ENCODE measurements around the gene ELK1.

DNA sequence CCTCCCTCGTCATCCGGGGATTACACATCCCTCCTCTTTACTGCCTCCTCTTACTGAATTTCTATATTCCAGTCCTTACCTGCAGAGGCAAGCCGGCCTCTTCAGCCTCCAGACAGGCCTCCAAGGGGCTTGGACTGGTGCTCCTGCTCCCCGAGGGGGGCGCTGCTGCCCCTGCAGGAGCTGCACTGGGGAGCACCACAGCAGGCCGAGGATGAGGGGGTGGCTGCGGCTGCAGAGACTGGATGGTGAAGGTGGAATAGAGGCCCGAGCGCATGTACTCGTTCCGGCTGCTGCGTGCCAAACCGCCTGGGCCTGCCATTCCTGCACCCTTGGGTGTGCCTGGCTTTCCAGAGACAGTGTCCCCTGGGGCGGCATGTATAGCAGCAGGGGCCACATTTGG lies 11.5 kb downstream of the ELK1 start:
- TF ChIP-seq EZH2 (IDR thresholded peaks at IDR 0.05; ENCODE audit: borderline replicate concordance, insufficient read depth, low read length, poor library complexity, severe bottlenecking) (no peak), POLR2AphosphoS5 (IDR thresholded peaks at IDR 0.05) (no peak), EP300 (conservative IDR thresholded peaks at IDR 0.05; ENCODE audit: poor library complexity, severe bottlenecking) (no peak), SMC3 (conservative IDR thresholded peaks at IDR 0.05; ENCODE audit: poor library complexity) (no peak), RAD21 (conservative IDR thresholded peaks at IDR 0.05) (no peak)
- TF ChIP-seq, protein P1, sequence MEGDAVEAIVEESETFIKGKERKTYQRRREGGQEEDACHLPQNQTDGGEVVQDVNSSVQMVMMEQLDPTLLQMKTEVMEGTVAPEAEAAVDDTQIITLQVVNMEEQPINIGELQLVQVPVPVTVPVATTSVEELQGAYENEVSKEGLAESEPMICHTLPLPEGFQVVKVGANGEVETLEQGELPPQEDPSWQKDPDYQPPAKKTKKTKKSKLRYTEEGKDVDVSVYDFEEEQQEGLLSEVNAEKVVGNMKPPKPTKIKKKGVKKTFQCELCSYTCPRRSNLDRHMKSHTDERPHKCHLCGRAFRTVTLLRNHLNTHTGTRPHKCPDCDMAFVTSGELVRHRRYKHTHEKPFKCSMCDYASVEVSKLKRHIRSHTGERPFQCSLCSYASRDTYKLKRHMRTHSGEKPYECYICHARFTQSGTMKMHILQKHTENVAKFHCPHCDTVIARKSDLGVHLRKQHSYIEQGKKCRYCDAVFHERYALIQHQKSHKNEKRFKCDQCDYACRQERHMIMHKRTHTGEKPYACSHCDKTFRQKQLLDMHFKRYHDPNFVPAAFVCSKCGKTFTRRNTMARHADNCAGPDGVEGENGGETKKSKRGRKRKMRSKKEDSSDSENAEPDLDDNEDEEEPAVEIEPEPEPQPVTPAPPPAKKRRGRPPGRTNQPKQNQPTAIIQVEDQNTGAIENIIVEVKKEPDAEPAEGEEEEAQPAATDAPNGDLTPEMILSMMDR (IDR thresholded peaks at IDR 0.05; ENCODE audit: poor library complexity, severe bottlenecking) = no peak

Data from neural cell (in vitro differentiated cells).